ENCODE data around the gene CHRM5.
"Not testable (repeated sequence)": the region's sequence is repeated elsewhere in the genome, so short reads cannot be mapped to it uniquely, and the experiment has no call there.

The CHRM5 gene

DNA sequence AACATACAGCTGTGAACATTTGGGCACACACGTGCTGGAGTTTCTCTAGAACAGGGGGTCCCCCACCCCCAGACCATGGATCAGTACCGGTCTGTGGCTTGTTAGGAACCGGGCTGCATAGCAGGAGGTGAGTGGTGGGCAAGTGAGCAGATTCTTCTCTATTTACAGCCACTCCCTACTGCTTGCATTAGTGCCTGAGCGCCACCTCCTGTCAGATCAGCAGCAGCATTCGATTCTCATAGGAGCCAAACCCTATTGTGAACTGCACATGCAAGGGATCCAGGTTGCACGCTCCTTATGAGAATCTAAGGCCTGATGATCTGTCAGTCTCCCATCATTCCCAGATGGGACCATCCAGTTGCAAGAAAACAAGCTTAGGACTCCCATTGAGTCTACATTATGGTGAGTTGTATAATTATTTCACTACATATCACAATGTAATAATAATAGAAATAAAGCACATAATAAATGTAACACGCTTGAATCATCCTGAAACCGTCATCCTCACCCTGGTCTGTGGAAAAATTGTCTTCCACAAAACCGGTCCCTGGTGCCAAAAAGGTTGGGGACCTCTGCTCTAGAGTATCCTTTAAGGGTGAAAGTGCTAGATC is 25.8 kb downstream of the CHRM5 start:
- no peak for DNase-seq

DNA sequence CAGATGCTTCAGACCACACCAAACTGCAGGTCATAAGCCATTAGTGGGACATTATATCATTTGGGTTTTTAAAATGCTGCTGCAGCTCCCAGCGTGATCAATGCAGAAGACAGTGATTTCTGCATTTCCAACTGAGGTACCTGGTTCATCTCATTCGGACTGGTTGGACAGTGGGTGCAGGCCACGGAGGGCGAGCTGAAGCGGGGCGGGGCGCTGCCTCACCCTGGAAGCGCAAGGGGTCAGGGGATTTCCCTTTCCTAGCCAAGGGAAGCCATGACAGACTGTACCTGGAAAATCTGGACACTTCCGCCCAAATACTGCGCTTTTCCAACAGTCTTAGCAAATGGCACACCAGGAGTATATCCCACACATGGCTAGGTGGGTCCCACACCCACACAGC is 27.4 kb downstream of the CHRM5 start:
- not testable (repeated sequence) for DNase-seq

DNA sequence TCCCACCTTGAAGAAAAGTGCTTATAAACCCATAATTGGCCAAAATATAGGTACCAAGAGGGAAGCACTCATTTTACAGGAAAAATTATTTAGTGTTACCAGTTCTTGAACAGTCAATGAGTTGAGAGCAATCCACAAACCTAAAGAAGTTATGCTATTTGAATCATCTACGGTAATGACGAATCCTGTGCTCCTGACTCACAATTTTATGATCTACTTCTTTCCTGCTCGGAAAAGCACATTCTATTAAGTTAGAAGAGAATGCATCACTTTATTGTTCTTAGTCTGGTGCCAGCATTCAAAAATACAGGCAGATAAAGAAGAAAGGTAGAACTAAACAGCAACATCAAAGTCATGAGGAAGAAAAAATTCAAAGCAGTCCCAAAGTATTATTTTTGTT is 33.2 kb downstream of the CHRM5 start:
- DNase-seq = no peak

DNA sequence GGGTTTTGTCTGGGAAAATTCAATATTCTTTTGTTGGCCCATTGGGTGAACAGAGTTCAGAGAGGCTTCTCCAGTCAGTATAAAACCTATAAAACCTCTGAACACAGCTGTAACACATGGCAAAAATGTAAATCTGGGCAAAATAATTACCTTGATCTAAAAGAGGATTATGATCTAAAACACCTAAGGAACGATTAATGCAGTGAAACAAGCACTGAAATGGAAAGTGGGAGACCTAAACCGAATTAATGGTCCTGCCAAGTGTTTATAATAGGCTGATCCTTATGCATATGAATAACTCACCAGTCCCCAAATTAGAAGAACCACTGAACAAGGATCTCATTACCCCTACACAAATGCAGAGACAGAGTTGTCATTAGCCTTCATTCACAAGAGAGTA is 38.1 kb downstream of the CHRM5 start:
- DNase-seq = no peak

DNA sequence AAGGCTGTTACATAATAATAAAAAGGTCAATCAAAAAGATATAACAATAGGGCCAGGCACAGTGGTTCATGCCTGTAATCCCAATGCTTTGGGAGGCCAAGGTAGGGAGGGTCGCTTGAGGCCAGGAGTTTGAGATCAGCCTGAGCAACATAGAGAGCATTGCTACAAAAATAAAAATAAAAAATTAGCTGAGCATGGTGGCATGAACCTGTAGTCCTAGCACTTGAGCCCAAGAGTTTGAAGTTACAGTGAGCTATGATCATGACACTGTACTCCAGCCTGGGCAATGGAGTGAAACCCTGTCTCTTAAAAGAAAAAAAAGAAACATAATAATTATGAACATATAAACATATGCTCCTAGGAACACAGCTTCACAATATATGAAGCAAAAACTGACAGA is 41.4 kb downstream of the CHRM5 start:
- no peak for DNase-seq

DNA sequence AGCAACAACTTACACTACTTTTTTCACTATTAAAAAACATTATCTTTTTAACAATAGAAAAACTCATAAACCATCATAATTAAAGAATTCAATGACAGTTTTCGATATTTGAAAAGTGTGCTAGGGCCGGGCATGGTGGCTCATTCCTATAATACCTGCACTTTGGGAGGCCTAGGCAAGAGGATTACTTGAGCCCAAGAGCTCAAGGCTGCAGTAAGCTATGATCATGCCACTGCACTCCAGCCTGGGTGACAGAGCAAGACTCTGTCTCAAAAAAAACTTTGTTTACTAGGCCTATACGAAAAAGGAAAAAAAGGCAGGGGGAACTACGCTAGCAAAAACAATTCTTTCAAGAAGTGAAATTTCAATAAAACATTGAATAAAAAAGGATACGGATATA is 42.6 kb downstream of the CHRM5 start:
- DNase-seq = no peak

DNA sequence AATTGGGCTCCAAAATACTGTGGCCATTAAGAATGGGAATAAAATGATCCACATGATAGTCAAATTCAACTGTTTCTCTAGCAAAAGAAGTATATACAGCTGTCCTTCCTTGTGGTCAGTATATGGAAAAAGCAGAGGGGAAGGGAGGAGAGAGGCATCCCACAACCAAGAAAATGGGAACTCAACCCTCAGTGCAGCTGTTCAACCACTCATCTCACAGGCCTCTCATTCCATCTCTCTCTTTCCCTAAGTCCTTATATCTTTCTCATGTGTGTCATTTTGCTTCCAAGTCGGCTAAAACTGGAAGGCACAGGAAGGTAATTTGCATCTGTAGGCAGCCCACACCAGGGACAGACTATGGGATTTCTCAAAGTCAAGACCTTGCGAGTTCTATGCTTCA is 43.2 kb downstream of the CHRM5 start:
- peak; percentile 25 for DNase-seq

DNA sequence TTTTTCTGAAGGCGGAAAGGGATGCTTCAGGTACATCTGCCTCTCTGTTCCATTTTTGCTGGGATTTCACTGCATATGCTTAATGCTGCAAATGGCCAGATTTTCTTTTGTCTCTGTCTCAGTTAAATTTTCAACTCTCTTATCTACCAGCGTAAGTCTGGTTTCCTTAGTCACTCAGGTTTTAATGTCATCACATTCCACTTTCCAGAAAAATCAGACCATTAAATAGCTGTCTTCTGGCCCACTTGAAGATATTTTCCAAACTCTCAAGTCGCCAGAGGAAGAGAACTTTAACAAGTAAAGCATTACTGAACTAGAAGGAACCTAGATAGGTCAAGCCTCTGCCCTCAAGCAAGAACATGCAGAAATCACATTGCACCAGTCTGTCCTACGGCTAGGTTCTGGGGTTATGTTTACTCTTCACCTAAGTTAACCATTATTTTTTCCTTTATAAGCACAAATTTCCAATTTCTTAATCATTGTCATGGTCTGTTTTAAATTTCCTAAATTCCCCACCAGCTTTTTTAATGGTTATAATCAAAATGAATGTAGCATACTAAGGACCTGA is 44.2 kb downstream of the CHRM5 start:
- no peak for DNase-seq

DNA sequence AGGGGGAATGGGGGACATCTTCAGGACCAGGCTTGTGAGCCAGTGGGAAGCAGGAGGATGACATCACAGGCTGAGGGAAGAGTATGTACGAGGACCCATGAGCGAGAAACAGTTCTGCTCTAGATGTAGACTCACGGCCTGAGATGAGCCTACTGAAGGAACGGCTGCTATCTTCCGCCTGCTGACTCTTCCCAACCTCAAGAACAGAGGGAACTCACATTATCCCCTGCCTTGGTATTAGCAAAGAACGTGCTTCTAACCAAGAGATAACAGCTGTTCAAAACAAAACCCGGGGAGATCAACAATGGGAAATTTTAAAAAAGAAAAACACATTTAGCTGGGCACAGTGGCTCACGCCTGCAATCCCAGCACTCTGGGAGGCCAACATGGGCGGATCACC is 45.4 kb downstream of the CHRM5 start:
- no peak for DNase-seq

DNA sequence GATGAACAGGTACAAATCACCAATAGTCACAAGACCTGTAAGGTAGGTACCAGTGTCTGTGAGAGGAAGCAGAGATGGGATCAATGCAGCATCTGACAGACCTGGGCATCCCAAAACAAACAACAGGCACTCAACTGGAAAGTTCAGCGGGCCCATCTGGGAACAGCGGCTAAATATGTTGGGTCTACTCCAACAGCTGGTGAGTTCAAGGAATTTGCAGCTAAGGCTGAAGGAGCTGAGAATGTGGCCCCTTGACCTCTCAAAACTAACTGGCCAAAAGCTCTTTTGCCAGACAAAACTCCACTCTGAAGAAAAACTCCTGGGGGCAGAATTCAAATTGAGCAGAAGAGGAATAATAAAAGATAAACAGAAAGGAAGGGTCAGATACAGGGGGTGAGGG is 46.3 kb downstream of the CHRM5 start:
- DNase-seq = no peak

DNA sequence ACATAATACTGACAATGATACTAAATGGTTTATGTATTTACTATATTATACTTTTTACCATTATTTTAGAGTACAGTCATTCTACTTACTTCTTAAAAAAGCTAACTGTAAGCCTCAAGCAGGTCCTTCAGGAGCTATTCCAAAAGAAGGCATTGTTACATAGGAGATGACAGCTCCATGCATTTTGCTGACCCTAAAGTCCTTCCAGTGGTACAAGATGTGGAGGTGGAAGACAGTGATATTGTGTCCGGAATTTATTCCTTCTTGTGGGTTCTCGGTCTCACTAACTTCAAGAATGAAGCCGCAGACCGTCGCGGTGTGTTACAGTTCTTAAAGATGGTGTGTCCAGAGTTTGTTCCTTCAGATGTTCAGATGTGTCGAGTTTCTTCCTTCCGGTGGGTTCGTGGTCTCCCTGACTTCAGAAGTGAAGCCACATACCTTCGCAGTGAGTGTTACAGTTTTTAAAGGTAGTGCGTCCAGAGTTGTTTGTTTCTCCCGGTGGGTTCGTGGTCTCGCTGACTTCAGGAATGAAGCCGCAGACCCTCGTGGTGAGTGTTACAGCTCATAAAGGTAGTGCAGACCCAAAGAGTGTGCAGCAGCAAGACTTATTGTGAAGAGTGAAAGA is 49.8 kb downstream of the CHRM5 start:
- DNase-seq = no peak

DNA sequence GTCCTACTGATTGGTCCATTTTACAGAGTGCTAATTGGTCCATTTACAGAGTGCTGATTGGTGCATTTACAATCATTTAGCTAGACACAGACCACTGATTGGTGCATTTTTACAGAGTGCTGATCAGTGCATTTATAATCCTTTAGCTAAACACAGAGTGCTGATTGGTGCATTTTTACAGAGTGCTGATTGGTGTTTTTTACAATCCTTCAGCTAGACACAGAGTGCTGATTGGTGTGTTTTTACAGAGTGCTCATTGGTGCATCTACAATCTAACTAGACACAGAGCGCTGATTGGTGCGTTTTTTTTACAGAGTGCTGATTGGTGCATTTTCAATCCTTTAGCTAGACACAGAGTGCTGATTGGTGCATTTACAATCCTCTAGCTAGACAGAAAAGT is 50.4 kb downstream of the CHRM5 start:
- not testable (repeated sequence) for DNase-seq

DNA sequence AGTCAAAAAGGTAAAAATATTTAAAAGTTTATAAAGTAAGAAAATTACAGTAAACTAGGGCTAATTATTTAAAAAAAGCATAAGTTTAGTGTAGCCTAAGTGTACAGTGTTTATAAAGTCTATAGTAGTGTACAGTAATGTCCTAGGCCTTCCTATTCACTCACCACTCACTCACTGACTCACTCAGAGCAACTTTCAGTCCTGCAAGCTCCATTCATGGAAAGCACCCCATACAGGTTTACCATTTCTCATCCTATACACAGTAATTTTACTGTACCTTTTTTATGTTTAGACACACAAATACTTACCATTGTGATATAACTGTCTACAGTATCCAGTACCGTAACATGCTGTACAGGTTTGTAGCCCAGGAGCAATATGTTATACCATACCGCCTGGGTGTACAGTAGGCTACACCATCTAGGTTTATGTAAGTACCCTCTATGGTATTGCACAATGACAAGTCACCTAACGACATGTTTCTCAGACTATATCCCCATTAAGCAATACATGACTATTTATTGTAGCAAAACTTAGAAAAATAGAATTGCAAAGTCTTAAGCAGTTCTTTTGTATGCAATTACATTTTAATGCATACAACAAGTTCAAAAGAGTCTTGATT is 51.2 kb downstream of the CHRM5 start:
- no peak for DNase-seq

DNA sequence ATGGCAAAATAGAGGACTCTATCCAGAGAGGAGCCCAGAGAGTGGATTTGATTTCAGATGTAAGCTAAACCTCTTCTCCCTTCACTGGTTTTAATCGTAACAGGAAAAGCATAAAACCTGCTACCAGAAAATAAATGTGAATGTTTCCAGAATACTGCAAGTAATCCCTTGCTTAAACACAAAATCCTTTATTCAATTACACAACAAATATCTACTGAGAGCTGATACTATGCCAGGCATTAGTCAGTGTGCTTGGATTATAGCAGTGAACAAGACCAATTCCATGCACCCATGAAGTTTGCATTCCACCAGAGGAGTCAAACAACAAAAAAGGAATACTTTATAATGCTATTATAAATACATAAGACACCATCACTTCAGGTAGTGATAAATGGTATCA is 55.6 kb downstream of the CHRM5 start:
- DNase-seq = no peak

DNA sequence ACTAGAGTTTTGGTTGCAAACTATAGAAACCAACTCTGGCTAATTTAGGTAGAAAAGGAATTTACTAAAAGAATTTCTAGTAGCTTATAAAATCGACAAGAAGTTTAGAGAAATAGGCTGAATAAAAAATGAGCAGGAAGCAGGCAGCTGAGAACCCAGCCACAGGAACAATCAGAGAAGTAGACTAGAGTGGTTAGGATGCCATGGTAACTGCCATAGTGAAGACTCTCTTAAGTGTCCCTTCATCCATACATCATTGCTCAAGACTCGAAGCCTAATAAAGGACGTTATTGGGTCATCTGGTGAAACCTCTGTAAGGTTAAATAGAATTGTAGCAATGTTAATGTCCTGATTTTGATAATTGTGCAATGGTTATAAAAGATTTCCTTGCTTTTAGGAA is 57.0 kb downstream of the CHRM5 start:
- no peak for DNase-seq

DNA sequence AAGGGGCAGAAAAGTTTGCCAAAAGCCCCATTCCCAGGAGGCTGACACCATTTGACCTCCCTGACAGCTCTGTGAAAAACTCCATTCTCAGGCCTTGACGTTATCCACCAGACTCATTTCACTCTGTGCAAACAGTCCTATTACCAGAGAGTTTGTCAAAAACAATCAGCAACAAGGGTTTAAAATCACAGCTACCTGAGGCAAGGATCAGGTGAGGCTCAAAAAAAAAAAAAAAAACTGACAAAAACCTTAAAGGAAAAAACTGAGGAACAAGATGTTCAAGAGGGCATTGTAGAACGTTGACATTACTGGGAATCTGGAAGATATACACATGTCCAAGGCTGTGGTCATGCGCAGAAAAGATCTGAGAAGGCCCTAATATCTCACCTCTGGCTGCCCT is 59.3 kb downstream of the CHRM5 start:
- DNase-seq = no peak

DNA sequence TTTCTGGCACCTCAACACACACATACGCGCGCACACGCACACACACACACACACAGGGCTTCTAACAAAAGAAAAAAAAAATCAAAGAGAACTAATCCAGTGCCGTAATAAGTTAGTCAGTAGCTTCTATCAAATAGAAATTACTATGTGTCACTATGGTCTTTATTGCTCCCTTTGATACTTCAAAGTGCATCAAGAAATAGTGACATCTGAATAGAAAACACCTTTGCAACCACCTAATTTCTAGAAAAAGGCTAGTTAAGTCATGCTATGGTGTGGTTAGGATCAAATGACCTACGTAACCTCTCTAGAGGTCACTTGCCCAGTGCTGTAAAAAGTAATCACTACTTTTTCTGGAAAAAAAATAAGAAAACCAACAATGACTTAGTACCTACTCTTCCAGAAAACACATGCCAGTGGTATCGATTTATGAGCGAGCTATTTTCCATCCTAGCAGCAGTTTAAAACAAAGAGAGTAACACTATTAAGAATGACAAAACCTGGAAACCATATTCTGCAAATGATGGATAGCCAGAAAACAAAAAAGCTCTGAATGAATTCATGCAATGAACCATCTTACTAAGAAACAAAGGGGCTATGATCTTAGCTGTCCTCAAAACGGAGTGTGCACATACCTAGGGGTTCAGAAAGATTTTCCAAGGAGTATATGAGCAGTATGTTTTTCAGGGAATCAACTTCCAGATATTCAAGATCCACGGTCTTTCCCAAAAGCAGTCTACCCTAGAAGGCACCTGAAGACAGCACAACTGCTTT is 63.9 kb downstream of the CHRM5 start:
- no peak for DNase-seq

DNA sequence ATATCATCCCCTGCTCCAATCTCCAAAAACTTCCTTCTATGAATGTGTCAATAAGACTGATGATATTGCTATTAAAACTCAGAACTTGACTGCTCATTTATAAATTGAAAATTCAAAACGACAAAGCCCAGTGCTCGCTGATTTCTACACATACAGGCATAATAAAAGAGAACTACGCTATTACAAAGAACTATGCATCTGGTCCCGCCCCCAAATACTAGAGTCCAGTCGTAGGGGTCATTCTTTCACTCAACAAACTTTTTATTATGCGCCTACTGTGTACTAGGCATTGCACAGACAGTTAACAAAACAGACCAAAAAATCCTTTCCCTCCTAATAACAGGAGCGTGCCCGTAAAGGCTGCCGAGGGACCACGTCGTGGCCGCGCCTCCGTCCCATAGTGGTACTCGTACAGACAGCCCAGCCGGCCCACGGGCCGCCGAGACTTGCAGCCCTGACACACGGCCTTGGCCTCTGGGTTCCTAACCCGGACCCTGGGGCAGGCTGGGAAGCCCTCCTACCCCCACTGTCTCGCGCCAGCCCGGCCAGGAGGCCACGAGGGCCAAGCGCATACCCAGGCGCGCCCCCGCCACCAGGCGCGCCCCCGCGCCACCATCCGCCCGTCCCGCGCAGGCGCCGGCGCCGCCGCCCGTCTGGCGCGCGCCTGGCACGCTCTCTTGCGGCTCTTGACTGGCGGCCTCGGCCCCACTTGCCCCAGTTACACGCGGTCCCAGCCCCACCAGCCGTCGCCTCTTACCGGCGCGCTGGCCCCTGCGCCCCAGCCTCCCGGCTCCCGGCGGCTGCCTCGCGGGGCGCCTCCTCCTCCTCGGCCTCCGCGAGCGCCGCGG is 70.0 kb downstream of the CHRM5 start:
- peak; percentile 88 for DNase-seq

DNA sequence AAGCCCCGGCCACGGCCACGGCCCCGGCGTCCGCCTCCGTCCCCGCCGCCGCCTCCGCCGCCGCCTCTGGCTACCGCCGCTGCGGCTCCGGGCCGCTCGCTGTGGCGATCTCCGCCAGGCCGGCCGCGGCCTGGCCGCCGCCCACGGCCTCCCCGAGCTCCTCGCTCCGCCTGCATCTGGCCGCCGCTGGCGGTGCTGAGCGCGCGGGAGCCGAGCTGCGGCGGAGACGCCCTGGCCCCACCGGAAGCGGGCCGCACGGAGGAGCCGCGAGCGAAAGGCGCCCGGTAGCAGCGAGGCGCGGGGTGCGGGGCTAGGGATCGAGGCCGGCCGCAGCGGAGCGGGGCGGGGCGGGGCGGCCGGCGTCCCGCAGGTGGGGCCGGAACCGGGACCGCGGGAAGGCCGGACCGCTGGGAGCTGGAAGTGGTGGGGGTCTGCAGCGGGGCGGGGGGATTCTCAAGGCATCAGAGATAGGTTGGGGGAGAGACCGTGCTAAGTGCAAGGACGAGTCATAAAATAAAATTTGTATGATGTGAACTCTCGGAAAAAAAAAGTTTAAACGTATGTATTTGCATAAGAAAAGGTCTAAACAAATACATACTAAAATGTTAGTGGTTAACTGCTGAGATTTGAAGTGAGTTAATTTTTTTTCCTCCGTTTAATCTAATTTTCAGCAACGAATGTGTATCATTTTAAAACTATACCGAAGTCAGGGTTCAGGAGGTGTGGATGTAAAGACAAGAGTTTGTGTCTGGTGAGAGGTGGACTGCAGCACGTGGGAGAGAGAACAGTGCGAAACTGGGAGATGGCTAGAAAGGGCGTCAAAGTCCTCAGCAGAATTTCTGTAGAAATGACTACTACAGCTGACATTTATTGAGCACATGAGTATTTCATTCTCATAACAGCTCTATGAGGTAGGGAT is 70.8 kb downstream of the CHRM5 start, which contains the start of gene AVEN:
AVEN (minus strand) TSS at position 334 of the 919 bp plus-strand sequence; CDS start at position 176, 158 bp downstream.
- DNase-seq = peak; percentile 69

DNA sequence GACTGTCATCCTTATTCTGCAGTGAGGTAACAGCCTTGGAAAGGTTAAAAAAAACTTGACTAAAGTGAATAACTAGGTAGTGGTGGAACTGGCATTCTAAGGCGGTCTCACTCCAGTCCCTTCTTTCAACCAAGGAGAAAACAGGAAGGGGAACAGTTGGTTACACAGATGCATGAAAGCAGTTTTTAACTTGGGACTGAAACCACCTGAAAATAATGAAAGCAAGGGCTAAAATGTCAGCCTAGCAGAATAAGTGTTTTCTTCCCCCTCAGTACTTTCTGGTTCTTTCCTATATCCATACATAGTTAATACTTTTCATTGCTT is 71.5 kb downstream of the CHRM5 start:
- no peak for DNase-seq

DNA sequence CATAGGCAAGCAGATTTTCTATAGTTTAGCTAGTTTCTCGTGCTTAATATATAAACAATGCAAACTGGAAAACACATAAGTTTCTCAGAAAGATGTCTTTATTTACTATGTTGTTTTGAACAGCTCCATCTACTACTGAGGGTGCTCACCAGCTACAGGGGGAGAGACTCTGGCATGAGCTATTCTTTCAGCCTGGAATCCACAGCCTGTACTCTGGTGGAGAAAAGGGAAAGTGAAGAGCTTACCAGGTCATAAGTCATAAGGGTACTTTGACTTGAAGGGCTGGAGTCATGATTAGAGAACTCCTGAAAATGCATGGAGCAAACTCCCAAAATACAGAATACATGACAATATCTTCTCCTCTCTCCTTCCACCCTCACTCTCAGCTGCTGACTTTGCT is 75.1 kb downstream of the CHRM5 start:
- no peak for DNase-seq

DNA sequence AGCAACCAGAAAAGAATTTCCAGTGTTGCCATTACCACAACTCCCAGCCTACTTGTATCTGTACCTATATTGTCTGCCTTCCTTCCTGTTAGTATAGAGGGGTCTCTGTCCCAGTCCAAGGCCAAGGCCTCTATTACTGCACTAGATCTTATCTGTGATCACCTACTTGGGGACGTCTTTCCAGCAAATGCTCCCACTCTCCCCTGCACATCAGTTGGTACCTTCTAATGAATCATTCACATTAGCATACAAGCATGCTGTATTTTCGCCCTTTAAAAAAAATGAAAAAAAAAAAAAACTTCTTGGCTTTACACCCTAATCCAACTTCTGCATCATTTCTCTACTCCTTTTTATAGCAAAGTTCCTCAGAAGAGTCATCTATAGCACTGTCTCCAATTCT is 75.5 kb downstream of the CHRM5 start:
- no peak for DNase-seq

All from left hindlimb (tissue), 1 donor.